Transverse colon (tissue), 4 donors: ENCODE results near the gene DLL4. TPM values are rescaled to one million over a fixed set of nuclear protein-coding genes. Genes with fewer than 3 reads are reported as not detected.
A peak's percentile ranks its signal among the peaks of the same experiment; 100 is the strongest.

ENCODE experiments used
- DNase-seq: peaks from one replicate; pipeline ENCODE4 v3.0.0-alpha.2; 2019
- H3K27ac ChIP-seq, 4 donors: fragments of 200-600 bp; sonication (generic); 2 replicates each; pipeline ENCODE4 v1.5.1; 2016 to 2018; ENCODE audit warnings: inconsistent platforms in 4 of 4
- H3K27me3 ChIP-seq: fragments of 200-600 bp; sonication (generic); 2 replicates; pipeline ENCODE4 v1.5.1; 2017; ENCODE audit warnings: inconsistent platforms
- H3K36me3 ChIP-seq, 4 donors: fragments of 200-600 bp; sonication (generic); 2 replicates each; pipeline ENCODE4 v1.5.1; 2017 to 2019; ENCODE audit warnings: inconsistent platforms in 4 of 4
- H3K4me1 ChIP-seq, 4 donors: fragments of 200-600 bp; sonication (generic); 2 replicates each; pipeline ENCODE4 v1.5.1; 2017 to 2020; ENCODE audit warnings: inconsistent platforms in 4 of 4
- H3K4me3 ChIP-seq, 4 donors: fragments of 200-600 bp; sonication (generic); 1 replicate in 1 of 4; 2 replicates in 3 of 4; pipeline versions ENCODE4 v1.5.1 to v1.6.1; 2017 to 2019; ENCODE audit warnings: inconsistent platforms in 4 of 4
- H3K9me3 ChIP-seq, 2 donors: fragments of 200-600 bp; sonication (generic); 2 replicates each; pipeline ENCODE4 v1.5.1; 2017 to 2019; ENCODE audit warnings: inconsistent platforms in 2 of 2
- EP300 ChIP-seq: sonication (generic); formaldehyde crosslinking; IDR thresholded peaks from one replicate; pipeline ENCODE4 v1.6.1; 2017; ENCODE audit warnings: antibody characterized with exemption, low read depth
- POLR2A ChIP-seq: fragments of 450-650 bp; IDR thresholded peaks from one replicate; pipeline ENCODE4 v1.6.1; 2016; ENCODE audit warnings: antibody characterized with exemption, mild to moderate bottlenecking, moderate library complexity
- POLR2AphosphoS5 ChIP-seq, 3 donors: sonication (generic); formaldehyde crosslinking; IDR thresholded peaks; one replicate each; pipeline ENCODE4 v1.6.1; 2016; ENCODE audit warnings: antibody characterized with exemption in 3 of 3
- WGBS, 2 donors: methylation state at CpG; one replicate each; pipeline ENCODE4 v1.1.5; 2018; ENCODE audit warnings: low coverage in 1 of 2; 5-methylcytosine and 5-hydroxymethylcytosine counted together
- in situ Hi-C, 4 donors: fragments of 200-750 bp; cut with MboI; loops; one replicate each; pipeline versions ENCODE4 v1.15.0 to v1.15.1; 2017; ENCODE audit warnings: low sequenced_read_pairs in 3 of 4, low pct_ligation_motif_present in 1 of 4, low pct_unique_long_range_greater_than_20kb in 1 of 4
- intact Hi-C: fragments of 100-400 bp; cut with DNase I; formaldehyde crosslinking; loops from one replicate; pipeline ENCODE4 v1.15.1; 2023; ENCODE audit warnings: low total_unique reads
- total RNA-seq, 4 donors: library from RNA; depleted of rRNA; stranded (reverse); fragments of >200 nt; gene quantifications; one replicate each; pipeline ENCODE4 v1.1.0, GENCODE V29; 2016
- TF ChIP-seq, protein P1 (sequence below), 5 experiments: fragments of 200-600 bp in 3 of 5; fragments of 450-650 bp in 2 of 5; sonication (generic) in 3 of 5; IDR thresholded peaks; 1 replicate in 2 of 5; 2 replicates in 3 of 5; pipeline ENCODE4 v1.5.1; 2016 to 2017; ENCODE audit warnings: antibody characterized with exemption in 5 of 5, inconsistent platforms in 3 of 5, mild to moderate bottlenecking in 2 of 5, moderate library complexity in 1 of 5

Gene DLL4
- total RNA-seq, 4 donors from 2014 or later: 1.5 to 14.2 (median 10.2) TPM

DNA sequence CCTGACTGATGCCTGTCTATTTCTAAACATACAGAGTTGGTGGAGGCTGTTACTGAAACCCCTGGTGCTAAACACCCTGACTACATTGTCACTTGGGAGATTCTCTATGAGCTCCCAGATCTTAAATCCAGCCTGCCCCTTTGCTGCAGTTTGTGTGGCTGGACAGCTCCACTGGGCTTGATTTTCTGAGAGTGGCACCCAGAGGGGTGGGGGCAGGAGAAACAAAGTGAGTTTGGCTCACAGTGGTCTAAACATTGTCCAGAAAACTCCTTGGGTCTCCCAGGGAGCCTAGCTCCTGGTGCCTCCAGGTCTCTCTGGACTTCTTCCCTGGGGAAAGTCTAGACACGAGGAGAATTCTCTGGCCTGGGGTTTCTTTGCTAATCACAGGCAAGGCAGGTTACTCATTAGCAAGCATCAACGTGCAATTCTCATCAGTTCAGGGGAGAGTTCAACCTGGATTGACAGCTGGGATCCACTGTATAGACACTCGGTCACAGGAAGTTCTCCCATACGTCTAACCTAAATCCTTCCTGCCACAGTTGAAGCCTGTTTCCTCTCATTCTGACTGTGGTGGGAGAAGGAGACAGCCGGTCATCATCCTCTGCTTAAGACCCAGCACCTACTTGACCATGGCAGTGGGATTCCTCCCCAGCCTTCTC lies 7.1 kb upstream of the DLL4 start:
- WGBS, 2 donors: 43% methylated on average over 5 of the region's 5 CpGs; no CpG with 5 or more reads in 1 of the 2 donors
- H3K36me3 ChIP-seq: no peaks in the 10 kb centered on the region
- in situ Hi-C loops (loop anchor here in 1 of 4 donors (25.0 kb wide), 1 partner anchor 90 kb away; no protein-coding TSS in a partner anchor), intact Hi-C loops (no loop called here)
- no peaks in the 10 kb centered on the region for H3K9me3 ChIP-seq
- H3K4me1 ChIP-seq: peaks cover 13 to 38% (median 31%) of the 10 kb centered on the region in 4 donors
- H3K27me3 ChIP-seq: peaks cover 20% of the 10 kb centered on the region
- TF ChIP-seq POLR2AphosphoS5 (IDR thresholded peaks at IDR 0.05): no peak
- TF ChIP-seq, protein P1, sequence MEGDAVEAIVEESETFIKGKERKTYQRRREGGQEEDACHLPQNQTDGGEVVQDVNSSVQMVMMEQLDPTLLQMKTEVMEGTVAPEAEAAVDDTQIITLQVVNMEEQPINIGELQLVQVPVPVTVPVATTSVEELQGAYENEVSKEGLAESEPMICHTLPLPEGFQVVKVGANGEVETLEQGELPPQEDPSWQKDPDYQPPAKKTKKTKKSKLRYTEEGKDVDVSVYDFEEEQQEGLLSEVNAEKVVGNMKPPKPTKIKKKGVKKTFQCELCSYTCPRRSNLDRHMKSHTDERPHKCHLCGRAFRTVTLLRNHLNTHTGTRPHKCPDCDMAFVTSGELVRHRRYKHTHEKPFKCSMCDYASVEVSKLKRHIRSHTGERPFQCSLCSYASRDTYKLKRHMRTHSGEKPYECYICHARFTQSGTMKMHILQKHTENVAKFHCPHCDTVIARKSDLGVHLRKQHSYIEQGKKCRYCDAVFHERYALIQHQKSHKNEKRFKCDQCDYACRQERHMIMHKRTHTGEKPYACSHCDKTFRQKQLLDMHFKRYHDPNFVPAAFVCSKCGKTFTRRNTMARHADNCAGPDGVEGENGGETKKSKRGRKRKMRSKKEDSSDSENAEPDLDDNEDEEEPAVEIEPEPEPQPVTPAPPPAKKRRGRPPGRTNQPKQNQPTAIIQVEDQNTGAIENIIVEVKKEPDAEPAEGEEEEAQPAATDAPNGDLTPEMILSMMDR (IDR thresholded peaks at IDR 0.05): no peak
- no peak for TF ChIP-seq POLR2A
- TF ChIP-seq EP300: no peak
- H3K4me3 ChIP-seq: no peak overlapping the region
- no peak for DNase-seq
- H3K27ac ChIP-seq: peak overlapping the region in 1 of 4 donors; percentile 28

DNA sequence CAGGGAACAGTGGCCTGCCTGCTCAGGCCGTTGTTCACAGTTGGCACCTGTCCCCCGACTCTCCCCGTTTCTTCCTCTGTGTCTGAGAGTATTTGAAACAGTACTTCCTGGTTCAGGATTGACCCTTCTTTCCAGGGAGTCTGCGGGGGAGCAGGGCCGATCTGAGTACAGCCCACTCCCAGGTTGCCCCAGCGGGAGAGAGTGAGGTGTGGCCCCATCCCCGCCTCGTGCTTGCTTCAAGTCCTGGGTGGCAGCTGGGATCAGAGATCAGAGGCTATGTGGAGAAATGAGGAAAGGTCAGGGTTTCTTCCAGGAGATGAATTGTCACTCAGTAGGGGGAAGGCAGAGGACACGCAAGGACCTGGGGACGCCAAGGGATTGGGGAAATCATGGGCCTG lies 6.5 kb upstream of the DLL4 start:
- H3K4me1 ChIP-seq: peaks cover 13 to 43% (median 37%) of the 10 kb centered on the region in 4 donors
- H3K36me3 ChIP-seq: no peaks in the 10 kb centered on the region
- H3K27me3 ChIP-seq: peaks cover 25% of the 10 kb centered on the region
- intact Hi-C loops (no loop called here), in situ Hi-C loops (loop anchor here in 1 of 4 donors (25.0 kb wide), 1 partner anchor 90 kb away; no protein-coding TSS in a partner anchor)
- H3K4me3 ChIP-seq: no peak overlapping the region
- WGBS, 2 donors: 40 to 51% methylated on average over 2 to 10 of the region's 10 CpGs
- peak overlapping the region in 1 of 4 donors; percentile 28 for H3K27ac ChIP-seq
- no peak for DNase-seq
- TF ChIP-seq POLR2AphosphoS5 (IDR thresholded peaks at IDR 0.05) (no peak), POLR2A (no peak), EP300 (no peak)
- TF ChIP-seq, protein P1 (IDR thresholded peaks at IDR 0.05): no peak
- H3K9me3 ChIP-seq: no peaks in the 10 kb centered on the region

DNA sequence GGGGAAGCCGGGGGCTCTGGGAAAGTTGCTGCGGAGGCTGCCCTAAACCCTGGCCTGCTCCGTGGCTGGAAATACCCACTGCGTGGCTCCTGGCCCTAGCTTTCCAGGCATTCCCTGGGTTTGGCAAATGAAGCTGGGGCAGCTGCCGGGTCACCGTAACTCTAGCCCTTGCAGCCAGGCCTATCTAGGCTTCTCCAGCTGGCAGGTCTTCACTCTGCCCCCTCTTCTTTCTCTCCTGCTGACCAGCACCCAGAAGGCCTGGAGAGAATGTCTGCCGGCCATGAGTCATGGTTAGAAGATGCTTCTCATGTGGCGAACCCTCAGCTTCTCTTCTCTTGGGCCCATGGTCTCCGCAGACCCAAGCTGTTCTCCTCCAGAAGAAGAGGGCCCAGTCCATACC lies 5.6 kb upstream of the DLL4 start:
- no peak for DNase-seq
- H3K4me1 ChIP-seq: peaks cover 19 to 53% (median 46%) of the 10 kb centered on the region in 4 donors
- no peak overlapping the region for H3K4me3 ChIP-seq
- H3K9me3 ChIP-seq: no peaks in the 10 kb centered on the region
- WGBS, 2 donors: 92% methylated on average over 8 of the region's 9 CpGs; no CpG with 5 or more reads in 1 of the 2 donors
- H3K27ac ChIP-seq: no peak overlapping the region
- H3K36me3 ChIP-seq: no peaks in the 10 kb centered on the region
- in situ Hi-C loops (loop anchor here in 1 of 4 donors (25.0 kb wide), 1 partner anchor 89 kb away; no protein-coding TSS in a partner anchor), intact Hi-C loops (no loop called here)
- no peak for TF ChIP-seq POLR2A
- TF ChIP-seq, protein P1 (IDR thresholded peaks at IDR 0.05): no peak
- no peak for TF ChIP-seq EP300
- TF ChIP-seq POLR2AphosphoS5 (IDR thresholded peaks at IDR 0.05): no peak
- H3K27me3 ChIP-seq: peaks cover 35% of the 10 kb centered on the region

DNA sequence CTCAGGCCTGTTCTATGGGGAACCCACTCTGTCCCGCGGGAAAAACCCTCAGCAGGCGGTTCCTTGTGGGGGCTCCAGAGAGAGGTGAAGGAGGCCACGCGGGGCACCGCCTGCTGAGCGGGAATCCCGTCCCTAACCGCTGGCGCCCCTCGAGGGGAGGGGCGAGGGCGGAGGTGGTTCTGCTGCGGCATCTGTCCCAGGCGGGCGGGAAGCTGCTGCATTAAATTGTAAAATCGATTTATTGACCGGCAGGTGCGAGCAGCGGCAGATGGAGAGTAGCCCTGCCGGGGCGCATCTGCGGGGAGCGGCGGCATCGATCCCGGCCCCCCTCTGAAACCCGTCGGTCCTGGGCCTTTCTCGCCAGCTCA lies 3.7 kb upstream of the DLL4 start:
- TF ChIP-seq POLR2AphosphoS5 (IDR thresholded peaks at IDR 0.05) (no peak), EP300 (no peak), POLR2A (no peak)
- TF ChIP-seq, protein P1 (IDR thresholded peaks at IDR 0.05): no peak
- intact Hi-C loops (no loop called here), in situ Hi-C loops (no loop called here)
- Histone ChIP-seq H3K27ac (peak overlapping the region in 1 of 4 donors; percentile 87), H3K9me3 (no peaks in the 10 kb centered on the region), H3K4me1 (peaks cover 30 to 72% (median 65%) of the 10 kb centered on the region in 4 donors), H3K4me3 (peak overlapping the region in 2 of 4 donors; percentile 20 to 44), H3K36me3 (no peaks in the 10 kb centered on the region), H3K27me3 (peaks cover 54% of the 10 kb centered on the region)
- 40% methylated on average over 18 of the region's 30 CpGs; no CpG with 5 or more reads in 1 of the 2 donors for WGBS, 2 donors
- DNase-seq: no peak
